IPS-11a (cell line): Measurements from ENCODE around the gene HERC2.
"Not testable (repeated sequence)": the region's sequence is repeated elsewhere in the genome, so short reads cannot be mapped to it uniquely, and the experiment has no call there.

Experiments
- H3K4me3 ChIP-seq: one replicate; pipeline ENCODE4 v1.5.1; 2013; ENCODE audit warnings: low read depth, low read length, control low read depth

Gene HERC2

DNA sequence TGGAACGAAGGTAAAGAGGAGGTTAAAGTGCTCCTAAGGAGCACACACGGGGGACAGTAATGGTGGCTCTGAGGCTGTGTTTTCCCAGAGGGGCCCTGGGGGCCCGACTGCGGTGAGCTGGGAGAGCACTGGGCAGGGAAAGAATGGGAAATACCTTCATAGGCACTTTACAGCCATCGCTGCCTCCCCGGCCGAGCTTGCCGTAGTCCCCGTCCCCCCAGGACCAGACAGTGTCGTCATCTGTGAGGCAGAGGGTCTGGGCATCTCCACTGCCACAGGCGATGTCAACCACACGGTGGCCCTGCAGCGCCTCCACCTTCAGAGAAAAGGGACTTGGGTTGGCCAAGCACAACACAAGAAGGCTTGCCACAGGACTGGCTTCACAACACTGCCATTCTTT lies 190.0 kb downstream of the HERC2 start:
- H3K4me3 ChIP-seq = no peak overlapping the region

DNA sequence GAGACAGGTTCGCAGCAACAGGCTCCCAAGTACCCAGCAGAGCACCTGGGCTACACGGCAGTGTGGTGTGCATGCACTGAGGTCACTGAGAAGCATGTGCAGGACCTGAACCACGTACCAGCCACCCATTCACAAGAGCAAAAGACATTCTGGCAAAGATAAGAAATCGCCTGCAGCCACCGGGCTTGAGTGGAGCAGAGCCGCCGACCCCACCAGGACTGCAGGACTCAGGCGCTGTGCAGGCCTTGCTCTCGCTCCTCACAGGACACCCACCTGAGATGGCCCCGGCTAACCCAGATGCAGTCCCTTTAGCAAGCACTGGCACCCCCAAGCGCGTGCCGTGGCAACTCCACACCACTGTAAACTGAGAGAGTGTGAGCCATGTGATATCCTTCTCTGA lies 190.6 kb downstream of the HERC2 start:
- H3K4me3 ChIP-seq = no peak overlapping the region

DNA sequence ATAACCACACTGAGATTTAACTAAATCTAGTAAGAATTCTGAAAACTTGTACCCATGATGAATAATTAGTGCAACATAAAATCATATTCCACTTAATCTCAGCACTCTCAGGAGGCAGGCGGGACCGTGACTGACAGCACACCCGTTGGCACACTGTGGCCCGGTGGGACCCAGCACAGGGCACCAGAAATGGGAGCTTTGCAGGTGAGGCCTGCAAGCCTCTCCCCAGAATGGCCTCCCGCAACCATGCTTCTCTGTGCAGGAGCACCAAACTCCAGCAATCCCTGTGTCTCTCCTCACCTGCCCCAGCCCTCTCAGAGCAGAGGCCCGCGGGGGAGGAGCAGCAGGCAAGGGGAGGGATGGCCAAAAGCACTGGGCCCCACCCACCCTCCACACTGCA lies 191.3 kb downstream of the HERC2 start:
- no peak overlapping the region for H3K4me3 ChIP-seq

DNA sequence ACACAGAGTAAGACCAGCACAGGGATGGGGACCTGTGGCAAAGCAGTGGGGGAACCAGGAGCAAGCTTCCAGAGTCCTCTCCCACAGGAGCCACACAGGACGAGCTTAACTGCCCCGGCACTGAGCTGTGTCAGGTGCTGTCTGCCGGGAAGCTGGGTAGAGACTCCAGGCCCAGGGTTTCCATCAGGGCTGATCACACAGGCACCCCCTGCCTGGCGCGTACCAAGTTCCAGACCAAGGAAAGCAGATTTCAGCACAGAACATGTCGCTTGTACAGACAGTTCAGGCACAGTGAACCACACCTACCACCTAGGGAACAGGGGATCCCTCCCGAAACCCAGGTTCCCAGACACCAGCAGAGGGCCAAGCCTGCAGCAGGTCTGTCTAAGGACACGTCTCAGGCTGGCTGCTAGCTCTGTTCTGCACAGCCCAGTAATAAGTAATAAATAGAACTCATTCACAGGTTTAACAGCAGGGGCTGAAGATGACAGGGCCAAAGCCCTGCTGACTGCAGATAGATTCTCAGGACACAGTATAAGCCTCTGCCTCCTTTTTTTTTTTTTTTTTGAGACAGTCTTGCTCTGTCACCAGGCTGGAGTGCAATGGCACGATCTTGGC lies 192.6 kb downstream of the HERC2 start:
- H3K4me3 ChIP-seq = no peak overlapping the region

DNA sequence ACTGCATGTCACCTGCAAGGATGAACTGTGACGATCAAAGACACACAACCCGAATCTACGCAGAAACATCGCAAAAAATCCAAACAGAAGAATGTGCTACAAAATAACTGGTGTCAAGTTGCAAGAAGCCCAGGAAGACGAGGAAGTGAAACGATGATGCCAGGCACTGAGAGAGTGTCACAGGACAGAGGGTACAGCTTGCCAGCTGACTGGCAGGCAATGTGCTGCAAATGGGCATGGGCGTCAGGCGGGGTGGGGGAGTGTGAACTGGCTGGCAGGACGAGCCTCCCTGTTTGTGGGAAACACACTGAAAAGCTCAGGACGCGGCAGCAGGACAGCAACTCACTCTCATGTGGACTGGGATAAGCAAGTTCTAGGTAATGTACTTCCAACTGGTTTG lies 193.9 kb downstream of the HERC2 start:
- no peak overlapping the region for H3K4me3 ChIP-seq

DNA sequence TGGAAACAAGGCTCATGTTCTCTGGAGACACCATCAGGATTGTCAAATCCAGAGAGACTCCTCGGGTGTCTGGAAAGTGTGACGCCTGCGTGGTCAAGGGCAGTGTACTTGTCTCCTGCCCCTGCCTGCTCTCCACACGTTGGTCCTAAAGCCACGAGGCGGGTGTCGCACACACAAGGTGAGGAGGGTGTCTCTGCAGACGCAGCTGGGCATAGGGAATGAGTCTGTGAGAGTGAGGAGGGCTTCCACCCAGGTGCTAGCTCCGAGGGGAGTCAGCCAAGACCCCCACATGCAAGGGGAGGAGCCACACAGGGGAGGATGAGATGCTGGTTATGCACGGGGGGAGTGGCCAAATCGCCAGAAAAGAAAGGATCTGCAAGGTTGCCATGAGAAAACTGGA lies 194.9 kb downstream of the HERC2 start:
- no peak overlapping the region for H3K4me3 ChIP-seq

DNA sequence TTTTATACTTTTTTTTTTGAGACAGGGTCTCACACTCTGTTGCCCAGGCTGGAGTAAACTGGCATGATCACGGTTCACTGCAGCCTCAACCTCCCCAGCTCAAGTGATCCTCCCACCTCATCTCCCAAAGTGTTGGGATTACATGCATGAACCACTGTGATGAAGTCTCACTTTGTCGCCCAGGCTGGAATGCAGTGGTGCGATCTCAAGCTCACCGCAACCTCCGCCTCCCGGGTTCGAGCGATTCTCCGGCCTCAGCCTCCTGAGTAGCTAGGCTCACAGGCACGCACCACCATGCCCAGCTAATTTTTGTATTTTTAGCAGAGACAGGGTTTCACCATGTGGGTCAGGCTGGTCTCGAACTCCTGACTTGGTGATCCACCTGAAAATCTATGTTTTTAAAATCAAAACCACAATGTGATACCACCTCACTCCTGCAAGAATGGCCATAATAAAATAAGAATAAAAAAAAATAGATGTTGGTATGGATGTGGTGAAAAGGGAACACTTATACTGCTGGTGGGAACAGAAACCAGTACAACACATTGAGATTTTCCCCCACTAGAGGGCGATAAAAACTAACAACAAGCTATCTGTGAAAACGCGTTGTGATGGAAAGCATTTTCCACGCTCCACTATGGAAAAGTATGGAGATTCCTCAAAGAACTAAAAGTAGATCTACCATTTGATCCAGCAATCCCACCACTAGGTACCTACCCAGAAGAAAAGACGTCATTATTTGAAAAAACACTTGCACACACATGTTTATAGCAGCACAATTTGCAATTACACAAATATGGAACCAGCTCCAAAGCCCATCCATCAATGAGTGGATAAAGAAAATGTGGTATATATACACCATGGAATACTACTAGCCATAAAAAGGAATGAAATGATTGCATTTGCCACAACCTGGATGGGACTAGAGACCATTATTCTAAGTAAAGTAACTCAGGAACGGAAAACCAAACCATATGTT lies 196.0 kb downstream of the HERC2 start:
- H3K4me3 ChIP-seq = no peak overlapping the region

DNA sequence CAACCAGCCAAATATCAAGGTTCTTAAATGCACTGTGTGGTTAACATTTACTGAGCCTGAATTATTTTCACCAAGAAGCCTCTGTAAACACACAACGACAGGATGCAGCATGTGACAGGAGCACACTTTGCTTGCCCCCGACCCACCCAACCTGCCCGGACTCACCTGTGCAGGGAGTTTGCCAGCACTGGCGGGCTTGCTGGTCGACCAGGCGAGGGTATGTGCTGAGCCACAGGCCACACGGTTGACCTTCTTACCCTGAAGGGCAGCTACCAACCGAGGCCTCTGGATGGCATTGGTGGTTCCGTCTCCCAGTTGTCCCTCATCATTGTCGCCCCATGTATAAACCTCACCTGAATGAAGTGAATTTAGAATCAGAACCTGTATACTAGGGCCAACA lies 197.1 kb downstream of the HERC2 start:
- no peak overlapping the region for H3K4me3 ChIP-seq

DNA sequence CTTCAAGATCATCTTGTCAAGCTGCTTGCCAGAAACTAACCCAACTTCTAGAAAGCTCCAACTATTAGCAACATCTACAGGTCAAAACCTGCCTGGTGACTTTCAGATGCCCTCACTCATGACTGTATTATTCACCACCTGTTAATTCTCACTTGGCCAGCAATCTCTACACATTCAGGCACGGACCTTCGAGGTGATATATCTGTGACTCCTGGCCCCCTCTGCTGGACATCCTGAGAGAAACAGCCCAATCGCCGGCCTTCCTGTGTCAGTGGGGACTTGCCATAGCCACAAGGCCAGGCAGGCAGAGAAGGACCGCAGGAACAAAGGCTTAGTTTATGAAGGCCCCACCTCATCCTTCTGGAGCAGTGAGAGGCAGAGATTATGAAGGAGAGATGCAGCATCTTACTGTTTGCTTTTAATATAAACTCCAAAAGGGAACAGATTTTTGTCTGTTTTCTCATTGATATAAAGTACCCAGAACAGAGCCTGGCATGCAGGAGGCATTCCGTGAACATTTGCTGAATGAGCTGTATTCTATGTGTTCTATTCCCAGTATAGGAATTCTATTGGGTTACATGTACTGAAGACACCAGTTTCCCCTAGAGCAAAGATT lies 198.5 kb downstream of the HERC2 start:
- no peak overlapping the region for H3K4me3 ChIP-seq

DNA sequence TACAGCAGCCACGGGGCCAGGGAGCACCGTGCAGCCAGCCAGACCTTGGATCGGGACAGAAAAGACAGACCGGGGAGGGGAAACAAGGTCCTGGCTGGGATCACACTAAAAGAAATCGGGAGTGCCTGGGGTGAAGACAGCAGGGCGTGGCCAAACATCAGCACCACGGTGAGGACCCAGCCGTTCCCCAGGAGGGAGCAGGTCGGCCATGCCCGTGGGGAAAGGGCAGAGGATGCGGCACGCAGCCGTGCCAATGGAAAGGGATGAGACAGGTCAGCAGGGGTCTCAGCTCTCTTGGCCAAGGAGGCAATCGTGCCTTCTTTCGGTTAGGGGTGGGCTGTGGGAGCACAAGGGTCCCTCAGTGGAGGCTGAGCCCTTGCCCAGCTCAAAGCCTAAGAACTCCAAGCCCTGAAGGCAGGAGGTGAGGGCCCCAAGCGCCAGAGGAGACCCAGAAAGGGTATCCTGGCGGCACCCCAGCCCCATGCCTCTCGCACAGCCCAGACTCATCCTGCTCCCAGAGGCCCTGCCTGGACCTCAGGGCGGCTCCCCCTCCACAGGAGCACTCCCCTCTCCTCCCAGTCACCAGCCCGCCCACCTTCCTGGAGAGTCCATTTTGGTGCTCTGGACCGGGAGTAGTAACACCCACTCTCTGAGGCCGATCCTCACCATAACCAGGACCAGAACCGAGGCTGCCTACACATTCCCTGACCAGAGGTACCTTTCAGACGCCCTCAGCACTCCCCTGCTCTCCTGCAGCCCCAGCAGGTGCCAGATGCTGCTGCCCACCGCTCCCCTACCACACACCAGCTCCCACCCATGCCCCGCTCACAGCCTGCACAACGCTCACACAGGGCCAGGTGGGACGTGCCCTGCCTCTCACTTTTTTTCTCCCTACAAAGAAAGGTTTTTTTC lies 199.7 kb downstream of the HERC2 start:
- H3K4me3 ChIP-seq = no peak overlapping the region

DNA sequence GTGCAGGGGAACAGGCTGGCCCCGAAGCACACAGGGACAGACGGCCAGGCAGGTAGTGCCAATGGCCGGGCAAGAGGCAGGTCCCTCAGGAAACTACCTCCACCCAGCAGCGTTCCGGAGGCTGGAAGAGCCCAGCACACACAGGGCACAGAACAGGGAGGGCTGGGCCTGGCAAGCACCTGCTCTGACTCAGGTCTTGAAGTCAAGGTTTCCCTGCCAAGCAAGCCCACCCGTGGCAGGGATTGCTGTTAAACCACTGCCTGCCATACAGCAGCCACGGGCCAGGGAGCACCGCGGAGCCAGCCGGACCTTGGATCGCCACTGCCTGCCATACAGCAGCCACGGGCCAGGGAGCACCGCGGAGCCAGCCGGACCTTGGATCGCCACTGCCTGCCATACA lies 200.4 kb downstream of the HERC2 start:
- H3K4me3 ChIP-seq = not testable (repeated sequence)

DNA sequence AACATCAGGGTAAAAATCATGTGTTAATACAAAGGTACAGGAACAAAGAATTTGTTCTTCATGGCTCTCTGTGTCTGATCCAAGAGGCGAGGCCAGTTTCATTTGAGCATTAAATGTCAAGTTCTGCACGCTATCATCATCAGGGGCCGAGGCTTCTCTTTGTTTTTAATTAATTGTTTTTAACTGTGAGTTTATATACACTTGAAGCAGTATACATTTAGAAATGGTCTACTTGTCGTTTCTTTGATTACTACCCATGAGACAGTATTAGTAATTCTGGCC lies 201.7 kb downstream of the HERC2 start:
- H3K4me3 ChIP-seq = no peak overlapping the region

DNA sequence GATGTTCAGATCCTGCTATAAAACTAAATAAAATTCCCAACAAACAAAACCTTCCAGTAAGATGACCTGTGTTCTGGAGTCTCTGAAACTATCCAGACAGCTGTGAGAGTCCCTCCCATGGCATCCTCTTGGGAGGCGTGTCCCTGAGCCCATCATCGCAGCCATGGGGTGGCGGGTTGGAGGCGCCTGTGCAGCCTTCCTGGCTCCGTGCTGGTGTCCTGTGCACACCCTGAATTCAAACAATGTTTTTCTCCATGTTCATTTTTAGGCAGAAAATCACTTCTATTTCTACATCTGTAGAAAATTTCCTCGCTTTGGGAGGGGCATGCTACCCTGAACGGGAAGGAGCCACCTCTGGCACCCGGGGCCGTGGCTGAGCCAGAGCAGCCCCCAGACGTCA lies 203.4 kb downstream of the HERC2 start:
- H3K4me3 ChIP-seq = no peak overlapping the region

DNA sequence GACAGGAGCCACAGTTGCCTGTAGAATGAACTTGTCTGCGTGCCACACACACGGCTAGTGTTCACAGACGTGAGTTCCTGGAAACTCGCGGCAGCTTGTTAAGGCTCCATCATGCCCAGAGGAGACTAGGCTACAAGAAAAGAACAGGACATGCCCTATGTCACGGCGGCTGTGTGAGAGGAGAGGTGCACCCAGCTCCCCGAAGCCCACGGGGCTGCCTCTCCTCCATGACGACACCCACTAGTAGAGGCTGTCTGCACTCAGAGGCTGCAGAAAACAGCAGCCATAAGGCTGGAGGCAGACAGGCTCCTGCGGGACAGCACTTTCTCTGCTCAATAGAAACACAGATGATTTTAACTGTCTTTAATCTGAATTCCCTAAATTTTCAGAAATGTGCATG lies 203.9 kb downstream of the HERC2 start:
- H3K4me3 ChIP-seq = no peak overlapping the region

DNA sequence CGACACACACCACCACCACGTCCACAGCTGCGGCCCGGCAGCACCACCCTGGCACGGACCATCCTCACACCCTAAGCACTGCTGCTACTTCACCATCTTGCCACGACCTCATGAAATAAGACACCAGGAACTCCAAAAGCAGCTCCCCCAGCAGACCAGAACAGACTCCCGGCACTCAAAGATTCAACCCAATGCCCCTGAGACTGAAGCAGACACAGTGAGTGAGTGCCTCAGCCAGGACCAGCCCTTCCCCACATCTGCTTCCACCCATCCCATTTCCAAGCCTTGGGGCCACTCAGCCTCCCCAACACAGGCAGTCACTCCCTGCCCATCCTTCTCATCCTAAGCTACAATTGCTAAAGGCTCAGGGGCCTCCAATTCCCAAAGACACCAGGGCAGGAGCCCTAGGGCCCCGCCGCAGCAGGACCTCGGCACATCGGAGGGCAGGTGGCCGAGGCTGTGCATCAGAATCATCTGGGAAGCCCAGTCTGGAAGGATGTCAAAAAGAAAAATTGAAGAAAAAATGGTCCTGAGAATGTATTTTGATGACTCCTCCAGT lies 204.5 kb downstream of the HERC2 start:
- no peak overlapping the region for H3K4me3 ChIP-seq

DNA sequence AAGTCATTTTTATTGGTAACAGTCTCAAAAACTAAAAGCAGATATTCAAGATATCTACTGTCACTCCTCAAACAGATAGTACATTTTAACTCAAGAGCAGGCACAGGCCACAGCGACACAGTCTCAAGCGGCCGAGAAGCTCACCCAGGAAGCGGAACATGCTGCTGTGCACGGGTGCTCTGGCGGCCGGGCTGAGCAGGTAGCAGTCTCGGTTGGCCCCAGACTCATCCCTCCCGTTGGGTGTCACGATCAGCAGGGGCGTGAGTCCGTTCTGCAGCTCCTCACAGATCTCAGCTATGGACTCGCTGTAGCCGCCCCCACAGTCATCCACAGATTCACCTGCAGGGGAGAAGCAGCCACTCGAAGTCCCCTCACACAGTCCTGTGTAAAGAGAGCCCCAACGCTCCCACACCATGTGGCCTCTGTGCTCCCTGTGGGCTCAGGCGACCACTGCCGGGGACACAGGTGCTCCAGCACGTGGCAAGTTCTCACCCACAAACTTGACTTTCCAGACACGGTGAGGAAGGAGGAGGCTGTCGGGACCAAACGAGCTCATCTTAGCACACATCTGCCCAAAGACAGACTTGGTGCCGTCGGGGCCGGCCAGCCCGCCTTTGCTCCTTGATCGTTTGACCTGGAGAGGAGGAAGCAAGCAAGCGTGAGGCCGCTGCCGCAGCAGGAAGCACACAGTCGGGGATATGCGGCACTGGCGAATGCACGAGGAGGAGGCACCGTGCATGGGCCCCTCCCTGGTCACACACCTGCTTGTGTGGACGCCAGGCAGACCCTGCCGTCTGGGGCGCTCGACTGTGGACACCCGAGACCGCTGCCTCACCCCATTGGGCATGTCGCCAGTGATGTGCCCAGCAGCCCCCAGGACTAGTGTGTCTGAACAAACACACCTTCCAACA lies 205.2 kb downstream of the HERC2 start:
- no peak overlapping the region for H3K4me3 ChIP-seq

DNA sequence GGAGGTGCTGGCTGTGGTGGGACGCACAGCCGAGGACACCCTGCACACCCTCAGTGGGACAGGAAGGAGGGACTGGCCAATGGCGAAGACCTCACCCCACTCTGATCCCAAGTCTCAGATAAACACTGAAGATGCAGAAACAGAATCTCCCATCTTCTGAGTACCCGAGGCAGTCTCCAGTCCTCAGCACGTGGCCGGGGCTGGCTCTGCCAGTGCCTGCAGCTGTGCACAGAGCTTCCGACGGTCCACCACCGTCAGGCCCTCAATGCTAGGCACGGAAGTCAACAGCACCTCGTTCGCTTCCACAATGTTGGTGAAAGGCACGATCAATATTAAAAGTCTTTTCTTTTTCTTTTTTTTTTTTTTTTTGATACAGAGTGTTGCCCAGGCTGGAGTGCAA lies 206.1 kb downstream of the HERC2 start:
- H3K4me3 ChIP-seq = no peak overlapping the region

DNA sequence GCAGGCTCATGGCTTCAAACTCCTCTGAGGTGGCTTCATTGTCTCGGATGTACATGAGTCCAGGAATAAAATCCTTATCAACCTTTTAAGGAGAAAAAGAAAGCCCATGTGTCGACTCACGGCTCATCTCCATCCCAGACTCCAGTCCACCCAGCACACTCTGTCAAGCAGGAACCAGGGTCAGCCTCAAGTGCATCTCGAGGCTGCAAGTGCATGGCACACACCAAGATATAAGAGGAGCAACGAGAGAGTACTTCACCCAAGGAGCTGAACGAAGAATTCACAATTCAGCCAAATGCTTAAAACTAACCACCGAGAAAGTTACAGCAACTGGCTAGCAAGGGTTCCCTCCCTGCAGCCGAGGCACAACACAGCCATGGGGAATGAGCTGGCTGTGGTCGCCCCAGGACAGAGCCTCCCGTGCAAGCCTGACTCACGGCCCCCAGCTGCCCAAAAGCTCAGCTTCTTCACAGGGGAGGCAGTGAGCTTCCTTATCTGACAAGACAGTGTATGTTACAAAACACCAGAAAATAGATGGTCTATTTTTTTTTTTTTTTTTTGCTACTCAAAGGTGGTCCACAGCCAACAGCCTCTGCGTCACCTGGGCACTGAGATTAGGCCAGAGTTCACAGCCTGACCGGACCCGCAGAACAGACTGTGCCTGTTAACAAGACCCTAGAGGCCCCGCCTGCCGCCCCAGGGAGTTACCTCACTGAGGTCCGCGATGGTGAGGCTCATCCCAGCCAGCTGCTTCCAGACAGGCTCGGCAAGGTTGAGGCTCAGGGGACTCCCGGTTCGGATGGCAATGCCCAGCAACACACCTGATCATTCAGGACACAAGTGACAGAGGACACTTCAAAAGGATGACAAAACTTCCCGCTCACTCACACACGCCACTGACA lies 207.0 kb downstream of the HERC2 start:
- H3K4me3 ChIP-seq = no peak overlapping the region

DNA sequence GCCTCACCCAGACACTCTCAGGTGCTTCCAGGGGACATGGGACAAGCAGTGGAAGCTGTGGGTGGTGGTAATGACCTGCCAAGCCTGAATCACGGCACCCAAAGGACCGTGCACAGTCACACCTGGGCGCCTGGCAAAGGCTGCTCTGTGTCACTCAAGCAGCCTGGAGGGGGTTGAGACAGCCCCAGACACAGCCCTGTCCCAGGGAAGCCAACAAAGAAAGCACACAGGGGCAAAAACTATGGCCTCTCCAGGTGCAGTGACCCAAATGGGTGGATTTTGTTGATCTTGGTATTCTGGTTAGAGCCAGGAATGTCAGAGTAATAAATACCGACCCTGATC lies 207.9 kb downstream of the HERC2 start:
- no peak overlapping the region for H3K4me3 ChIP-seq
